Measurements from ENCODE around the gene GABRD.

GRCh38 chr1:2014741-2015735, 4.1 kb upstream of the GABRD start:
- peak; percentile 86 for TF ChIP-seq EGR1 (IDR thresholded peaks at IDR 0.05; ENCODE audit: low read depth)
- TF ChIP-seq POLR2A (IDR thresholded peaks at IDR 0.05; ENCODE audit: borderline replicate concordance, extremely low read depth, insufficient read depth, insufficient read length) = no peak
- TF ChIP-seq, protein P1, sequence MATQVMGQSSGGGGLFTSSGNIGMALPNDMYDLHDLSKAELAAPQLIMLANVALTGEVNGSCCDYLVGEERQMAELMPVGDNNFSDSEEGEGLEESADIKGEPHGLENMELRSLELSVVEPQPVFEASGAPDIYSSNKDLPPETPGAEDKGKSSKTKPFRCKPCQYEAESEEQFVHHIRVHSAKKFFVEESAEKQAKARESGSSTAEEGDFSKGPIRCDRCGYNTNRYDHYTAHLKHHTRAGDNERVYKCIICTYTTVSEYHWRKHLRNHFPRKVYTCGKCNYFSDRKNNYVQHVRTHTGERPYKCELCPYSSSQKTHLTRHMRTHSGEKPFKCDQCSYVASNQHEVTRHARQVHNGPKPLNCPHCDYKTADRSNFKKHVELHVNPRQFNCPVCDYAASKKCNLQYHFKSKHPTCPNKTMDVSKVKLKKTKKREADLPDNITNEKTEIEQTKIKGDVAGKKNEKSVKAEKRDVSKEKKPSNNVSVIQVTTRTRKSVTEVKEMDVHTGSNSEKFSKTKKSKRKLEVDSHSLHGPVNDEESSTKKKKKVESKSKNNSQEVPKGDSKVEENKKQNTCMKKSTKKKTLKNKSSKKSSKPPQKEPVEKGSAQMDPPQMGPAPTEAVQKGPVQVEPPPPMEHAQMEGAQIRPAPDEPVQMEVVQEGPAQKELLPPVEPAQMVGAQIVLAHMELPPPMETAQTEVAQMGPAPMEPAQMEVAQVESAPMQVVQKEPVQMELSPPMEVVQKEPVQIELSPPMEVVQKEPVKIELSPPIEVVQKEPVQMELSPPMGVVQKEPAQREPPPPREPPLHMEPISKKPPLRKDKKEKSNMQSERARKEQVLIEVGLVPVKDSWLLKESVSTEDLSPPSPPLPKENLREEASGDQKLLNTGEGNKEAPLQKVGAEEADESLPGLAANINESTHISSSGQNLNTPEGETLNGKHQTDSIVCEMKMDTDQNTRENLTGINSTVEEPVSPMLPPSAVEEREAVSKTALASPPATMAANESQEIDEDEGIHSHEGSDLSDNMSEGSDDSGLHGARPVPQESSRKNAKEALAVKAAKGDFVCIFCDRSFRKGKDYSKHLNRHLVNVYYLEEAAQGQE (IDR thresholded peaks at IDR 0.05; ENCODE audit: low read depth) = no peak
